HG02943 (cell line): ENCODE results near the gene PRKAG1.

Experiments used
- ATAC-seq: cut with Tn5 transposase; IDR thresholded peaks from one replicate; pipeline ENCODE4 v1.9.1; 2021; ENCODE audit warnings: mild to moderate bottlenecking, low read depth, moderate library complexity; ENCODE audit not compliant: unreplicated experiment

Gene PRKAG1

GRCh38 chr12:49050507-49051372 is 32.2 kb upstream of the PRKAG1 start:
- no peak for ATAC-seq

GRCh38 chr12:49049566-49050224 is 31.1 kb upstream of the PRKAG1 start:
- ATAC-seq: no peak

- no peak for ATAC-seq
Measured at GRCh38 chr12:49048953-49049352, 30.4 kb upstream of the PRKAG1 start.

- ATAC-seq: no peak
Measured at GRCh38 chr12:49046129-49046895, 27.7 kb upstream of the PRKAG1 start.

GRCh38 chr12:49044660-49045059 is 26.1 kb upstream of the PRKAG1 start:
- ATAC-seq: no peak

GRCh38 chr12:49043856-49044258 is 25.3 kb upstream of the PRKAG1 start:
- no peak for ATAC-seq

GRCh38 chr12:49043241-49043640 is 24.7 kb upstream of the PRKAG1 start:
- no peak for ATAC-seq

GRCh38 chr12:49041881-49042484 is 23.4 kb upstream of the PRKAG1 start:
- no peak for ATAC-seq

GRCh38 chr12:49041036-49041880 is 22.7 kb upstream of the PRKAG1 start:
- no peak for ATAC-seq

- no peak for ATAC-seq
Measured at GRCh38 chr12:49040364-49040855, 21.8 kb upstream of the PRKAG1 start.

- ATAC-seq: no peak
Measured at GRCh38 chr12:49039421-49040363, 21.1 kb upstream of the PRKAG1 start.

GRCh38 chr12:49038291-49038955 is 19.8 kb upstream of the PRKAG1 start:
- ATAC-seq: no peak

- no peak for ATAC-seq
Measured at GRCh38 chr12:49037947-49038237, 19.3 kb upstream of the PRKAG1 start.

GRCh38 chr12:49037111-49037946 is 18.8 kb upstream of the PRKAG1 start:
- no peak for ATAC-seq

- ATAC-seq: no peak
Measured at GRCh38 chr12:49036029-49036428, 17.5 kb upstream of the PRKAG1 start.

- ATAC-seq: no peak
Measured at GRCh38 chr12:49034286-49034622, 15.7 kb upstream of the PRKAG1 start.

- ATAC-seq: no peak
Measured at GRCh38 chr12:49033611-49034285, 15.2 kb upstream of the PRKAG1 start.
